Fibroblast of skin of right quadriceps (primary cell): ENCODE data around the gene TMEM43.

Experiments
- DNase-seq: peaks from one replicate; pipeline ENCODE4 v3.0.0-alpha.2; 2013

The TMEM43 gene

DNA sequence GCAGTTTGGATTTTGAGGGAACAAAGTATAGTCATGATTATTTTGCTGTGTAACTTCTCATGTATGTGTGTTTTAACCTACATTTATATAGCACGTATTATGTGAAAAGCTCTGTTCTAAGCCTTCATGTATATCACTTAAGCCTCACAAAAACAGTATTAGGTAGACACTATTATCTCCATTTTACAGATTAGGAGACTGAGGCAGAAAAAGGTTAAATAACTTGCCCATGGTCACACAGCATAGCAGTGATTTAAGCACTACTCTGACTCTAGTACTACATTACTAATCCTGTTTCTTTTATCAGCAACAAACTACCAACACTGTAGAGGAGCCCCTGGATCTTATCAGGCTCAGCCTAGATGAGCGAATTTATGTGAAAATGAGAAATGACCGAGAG is 56.4 kb downstream of the TMEM43 start:
- DNase-seq, result no peak

DNA sequence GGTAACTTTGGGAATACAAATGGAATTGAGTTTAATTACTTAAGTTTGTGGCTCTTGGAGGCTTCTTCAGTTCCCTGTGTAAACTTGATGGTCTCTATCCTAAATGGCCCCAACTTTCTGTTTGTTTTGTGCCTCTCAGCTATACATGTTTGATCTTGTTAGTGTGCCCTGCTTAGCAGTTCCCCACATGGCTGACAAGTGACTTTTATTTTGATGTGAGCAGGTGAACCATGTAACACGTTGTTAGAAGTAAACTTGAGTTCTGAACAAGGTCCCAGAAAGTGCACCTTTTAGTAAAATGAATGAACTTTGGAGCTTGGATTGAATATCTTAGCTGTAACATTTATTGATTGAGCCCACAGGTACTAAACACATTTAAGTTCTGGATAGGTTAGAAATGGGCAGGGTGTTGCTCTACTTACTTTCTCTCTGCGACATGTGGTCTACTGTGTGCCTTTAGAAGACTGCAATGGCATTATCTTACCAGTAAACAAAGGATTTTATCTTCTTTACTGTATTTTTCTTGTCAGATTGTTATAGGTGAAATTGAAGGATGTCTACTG is 58.2 kb downstream of the TMEM43 start:
- no peak for DNase-seq

DNA sequence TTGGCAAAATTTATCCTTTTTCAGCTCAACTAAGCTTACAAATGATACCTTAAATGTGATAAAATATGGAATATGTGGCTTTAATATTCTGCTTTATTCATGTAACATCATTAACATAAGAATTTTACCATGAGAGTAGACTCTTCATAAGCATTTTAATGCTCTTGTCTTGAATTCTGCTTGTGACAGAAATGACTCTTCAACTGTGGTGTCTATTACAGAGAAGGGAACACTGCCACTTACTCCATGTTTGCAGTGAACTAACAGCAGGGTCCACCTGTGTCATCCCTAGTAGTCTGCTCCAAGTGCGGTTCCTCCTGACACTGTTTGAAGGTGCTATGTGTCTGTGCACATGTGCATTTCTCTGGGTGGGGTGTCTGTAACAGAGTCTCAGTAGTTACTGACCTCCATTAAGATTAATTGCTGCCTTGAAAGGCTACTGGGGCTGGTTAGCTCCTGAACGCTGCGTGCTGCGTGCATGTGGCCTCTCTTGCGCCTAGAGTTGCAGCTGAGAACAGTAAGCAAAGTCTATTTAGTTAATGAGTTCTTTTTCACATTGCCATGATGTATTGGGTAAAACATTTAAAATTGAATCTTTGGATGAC is 62.1 kb downstream of the TMEM43 start:
- DNase-seq, result no peak

DNA sequence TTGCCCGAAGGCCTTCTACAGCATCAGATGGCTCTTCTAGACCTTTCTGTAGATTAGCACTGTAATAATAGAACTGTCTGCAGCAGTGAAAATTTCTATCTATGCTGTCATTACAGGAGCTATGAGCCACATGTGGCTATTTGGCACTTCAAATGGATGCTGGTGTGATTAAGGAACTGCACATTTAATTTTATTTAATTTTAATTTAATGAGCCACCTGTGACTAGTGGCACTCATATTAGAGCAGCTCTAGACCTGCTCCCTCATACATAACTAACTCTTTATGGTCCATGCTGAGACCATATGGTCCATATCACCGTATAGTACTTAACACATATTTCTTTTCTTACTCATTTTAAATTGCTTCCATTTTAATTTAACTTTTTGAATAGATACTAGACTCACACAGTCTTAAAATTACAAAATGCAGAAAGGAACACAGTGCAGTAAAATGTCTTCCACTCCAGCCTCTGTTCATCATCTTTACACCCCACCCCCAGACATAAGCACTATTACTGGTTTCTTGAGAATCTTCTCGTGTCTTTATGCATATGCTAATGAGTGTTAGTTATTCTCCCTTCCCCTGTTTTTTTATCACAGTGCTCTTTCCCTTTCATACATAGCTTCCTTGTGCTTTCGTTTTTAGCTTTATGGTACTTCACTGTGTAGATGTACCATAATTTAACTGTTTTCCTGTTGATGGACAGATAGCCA is 63.3 kb downstream of the TMEM43 start:
- DNase-seq, result no peak
